Glomerular visceral epithelial cell (primary cell): ENCODE results near the gene TTC16.
"Not testable (repeated sequence)": the region's sequence is repeated elsewhere in the genome, so short reads cannot be mapped to it uniquely, and the experiment has no call there.

Experiments
- DNase-seq: peaks from one replicate; pipeline ENCODE4 v3.0.0-alpha.2; 2016; ENCODE audit errors: extremely low spot score

The TTC16 gene

GRCh38 chr9:127744398-127745110, 28.7 kb downstream of the TTC16 start:
- no peak for DNase-seq

- no peak for DNase-seq
Measured at GRCh38 chr9:127746959-127747569, 31.2 kb downstream of the TTC16 start.

- no peak for DNase-seq
Measured at GRCh38 chr9:127749090-127749787, 33.4 kb downstream of the TTC16 start.

- DNase-seq, result no peak
Measured at GRCh38 chr9:127751269-127752054, 35.6 kb downstream of the TTC16 start.

- DNase-seq, result no peak
Measured at GRCh38 chr9:127753148-127753547, 37.3 kb downstream of the TTC16 start.

GRCh38 chr9:127753622-127754021, 37.7 kb downstream of the TTC16 start:
- no peak for DNase-seq

GRCh38 chr9:127754099-127755060, 38.5 kb downstream of the TTC16 start:
- no peak for DNase-seq

GRCh38 chr9:127755061-127756060, 39.5 kb downstream of the TTC16 start:
- no peak for DNase-seq

GRCh38 chr9:127756233-127756632, 40.4 kb downstream of the TTC16 start:
- no peak for DNase-seq

- not testable (repeated sequence) for DNase-seq
Measured at GRCh38 chr9:127756776-127757175, 40.9 kb downstream of the TTC16 start.

GRCh38 chr9:127758843-127759242, 43.0 kb downstream of the TTC16 start:
- no peak for DNase-seq

- no peak for DNase-seq
Measured at GRCh38 chr9:127761061-127761460, 45.2 kb downstream of the TTC16 start.

- DNase-seq, result no peak
Measured at GRCh38 chr9:127761491-127761956, 45.6 kb downstream of the TTC16 start.

- no peak for DNase-seq
Measured at GRCh38 chr9:127762111-127762676, 46.3 kb downstream of the TTC16 start.

- DNase-seq, result no peak
Measured at GRCh38 chr9:127763918-127764384, 48.1 kb downstream of the TTC16 start.

- no peak for DNase-seq
Measured at GRCh38 chr9:127765418-127765817, 49.5 kb downstream of the TTC16 start.

GRCh38 chr9:127767410-127767809, 51.5 kb downstream of the TTC16 start:
- DNase-seq, result no peak

GRCh38 chr9:127767909-127768331, 52.0 kb downstream of the TTC16 start:
- DNase-seq, result no peak

GRCh38 chr9:127768698-127769097, 52.8 kb downstream of the TTC16 start:
- no peak for DNase-seq
